ENCODE results near the gene MECP2.
"Not testable (repeated sequence)": the region's sequence is repeated elsewhere in the genome, so short reads cannot be mapped to it uniquely, and the experiment has no call there.

The MECP2 gene

GRCh38 chrX:153984351-153985178 is 113.0 kb downstream of the MECP2 start:
- DNase-seq = no peak

GRCh38 chrX:153983321-153983801 is 114.2 kb downstream of the MECP2 start:
- DNase-seq = no peak

GRCh38 chrX:153981771-153982533 is 115.6 kb downstream of the MECP2 start:
- no peak for DNase-seq

- no peak for DNase-seq
These were observed 116.3 kb downstream of the MECP2 start for GRCh38 chrX:153981231-153981630.

GRCh38 chrX:153980394-153980793 is 117.1 kb downstream of the MECP2 start:
- not testable (repeated sequence) for DNase-seq

- no peak for DNase-seq
These were observed 122.7 kb downstream of the MECP2 start for GRCh38 chrX:153974726-153975286.

GRCh38 chrX:153974003-153974725 is 123.4 kb downstream of the MECP2 start:
- no peak for DNase-seq

GRCh38 chrX:153973127-153974002 is 124.2 kb downstream of the MECP2 start:
- DNase-seq = no peak

GRCh38 chrX:153972368-153973126 is 125.0 kb downstream of the MECP2 start, which contains the start of gene TMEM187:
TSS of gene TMEM187 (plus strand) at chrX:153972754. CDS start at chrX:153982063, 9,309 bp downstream.
- peak; percentile 40 for DNase-seq

All from NCI-H2029 treated with DMSO at 0.1 percent for 48 hours (cell line).